HEK293 (cell line): ENCODE measurements around the gene VCAM1.

Experiments
- BCL11A ChIP-seq: fragments of 450-650 bp; formaldehyde crosslinking; IDR thresholded peaks from 2 replicates; pipeline ENCODE4 v1.5.1; 2016; ENCODE audit warnings: low read depth, missing biosample characterization, missing genetic modification characterization
- FEZF1 ChIP-seq: fragments of 450-650 bp; formaldehyde crosslinking; IDR thresholded peaks from 2 replicates; pipeline ENCODE4 v1.5.1; 2016; ENCODE audit warnings: missing biosample characterization, missing genetic modification characterization
- MEIS1 ChIP-seq: sonication (generic); formaldehyde crosslinking; IDR thresholded peaks from 2 replicates; pipeline ENCODE4 v1.8.1; 2022; ENCODE audit warnings: missing genetic modification reagents, mild to moderate bottlenecking, borderline replicate concordance
- ZNF133 ChIP-seq: fragments of 450-650 bp; formaldehyde crosslinking; IDR thresholded peaks from 2 replicates; pipeline ENCODE4 v1.5.1; 2016; ENCODE audit warnings: missing biosample characterization, missing genetic modification characterization
- ZNF302 ChIP-seq: fragments of 450-650 bp; formaldehyde crosslinking; IDR thresholded peaks from 2 replicates; pipeline ENCODE4 v1.5.1; 2016; ENCODE audit warnings: missing biosample characterization, missing genetic modification characterization, low read depth
- ZNF335 ChIP-seq: fragments of 450-650 bp; formaldehyde crosslinking; conservative IDR thresholded peaks from 2 replicates; pipeline ENCODE4 v1.5.1; 2016; ENCODE audit warnings: missing biosample characterization, missing genetic modification characterization
- ZNF610 ChIP-seq: fragments of 450-650 bp; formaldehyde crosslinking; IDR thresholded peaks from 2 replicates; pipeline ENCODE4 v1.5.1; 2016; ENCODE audit warnings: missing biosample characterization, missing genetic modification characterization, borderline replicate concordance
- TF ChIP-seq, protein P1 (sequence below): fragments of 450-650 bp; formaldehyde crosslinking; IDR thresholded peaks from 2 replicates; pipeline ENCODE4 v1.5.1; 2016; ENCODE audit warnings: missing biosample characterization, missing genetic modification characterization
- TF ChIP-seq, protein P2 (sequence below): fragments of 450-650 bp; formaldehyde crosslinking; IDR thresholded peaks from 2 replicates; pipeline ENCODE4 v1.5.1; 2016; ENCODE audit warnings: missing biosample characterization, missing genetic modification characterization
- TF ChIP-seq, protein P3 (sequence below): fragments of 450-650 bp; formaldehyde crosslinking; IDR thresholded peaks from 2 replicates; pipeline ENCODE4 v1.5.1; 2016; ENCODE audit warnings: missing biosample characterization, missing genetic modification characterization, low read depth
- TF ChIP-seq, protein P4 (sequence below): fragments of 450-650 bp; IDR thresholded peaks from 2 replicates; pipeline ENCODE4 v1.5.1; 2018; ENCODE audit warnings: missing biosample characterization, missing genetic modification characterization
- TF ChIP-seq, protein P5 (sequence below): fragments of 450-650 bp; formaldehyde crosslinking; IDR thresholded peaks from 2 replicates; pipeline ENCODE4 v1.5.1; 2016; ENCODE audit warnings: missing biosample characterization, missing genetic modification characterization
- TF ChIP-seq, protein P6 (sequence below): IDR thresholded peaks from 2 replicates; pipeline ENCODE4 v1.6.1; 2011; ENCODE audit warnings: mild to moderate bottlenecking, low read depth, low read length, borderline replicate concordance

GRCh38 chr1:100720751-100721150 is 1.2 kb downstream of the VCAM1 start:
- no peak for TF ChIP-seq FEZF1 (tag by site-specific recombination)
- TF ChIP-seq, protein P1, sequence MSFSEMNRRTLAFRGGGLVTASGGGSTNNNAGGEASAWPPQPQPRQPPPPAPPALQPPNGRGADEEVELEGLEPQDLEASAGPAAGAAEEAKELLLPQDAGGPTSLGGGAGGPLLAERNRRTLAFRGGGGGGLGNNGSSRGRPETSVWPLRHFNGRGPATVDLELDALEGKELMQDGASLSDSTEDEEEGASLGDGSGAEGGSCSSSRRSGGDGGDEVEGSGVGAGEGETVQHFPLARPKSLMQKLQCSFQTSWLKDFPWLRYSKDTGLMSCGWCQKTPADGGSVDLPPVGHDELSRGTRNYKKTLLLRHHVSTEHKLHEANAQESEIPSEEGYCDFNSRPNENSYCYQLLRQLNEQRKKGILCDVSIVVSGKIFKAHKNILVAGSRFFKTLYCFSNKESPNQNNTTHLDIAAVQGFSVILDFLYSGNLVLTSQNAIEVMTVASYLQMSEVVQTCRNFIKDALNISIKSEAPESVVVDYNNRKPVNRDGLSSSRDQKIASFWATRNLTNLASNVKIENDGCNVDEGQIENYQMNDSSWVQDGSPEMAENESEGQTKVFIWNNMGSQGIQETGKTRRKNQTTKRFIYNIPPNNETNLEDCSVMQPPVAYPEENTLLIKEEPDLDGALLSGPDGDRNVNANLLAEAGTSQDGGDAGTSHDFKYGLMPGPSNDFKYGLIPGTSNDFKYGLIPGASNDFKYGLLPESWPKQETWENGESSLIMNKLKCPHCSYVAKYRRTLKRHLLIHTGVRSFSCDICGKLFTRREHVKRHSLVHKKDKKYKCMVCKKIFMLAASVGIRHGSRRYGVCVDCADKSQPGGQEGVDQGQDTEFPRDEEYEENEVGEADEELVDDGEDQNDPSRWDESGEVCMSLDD: no peak
- TF ChIP-seq MEIS1 (CRISPR knock-in tag): no peak
- TF ChIP-seq BCL11A (tag by site-specific recombination): no peak
- TF ChIP-seq, protein P2, sequence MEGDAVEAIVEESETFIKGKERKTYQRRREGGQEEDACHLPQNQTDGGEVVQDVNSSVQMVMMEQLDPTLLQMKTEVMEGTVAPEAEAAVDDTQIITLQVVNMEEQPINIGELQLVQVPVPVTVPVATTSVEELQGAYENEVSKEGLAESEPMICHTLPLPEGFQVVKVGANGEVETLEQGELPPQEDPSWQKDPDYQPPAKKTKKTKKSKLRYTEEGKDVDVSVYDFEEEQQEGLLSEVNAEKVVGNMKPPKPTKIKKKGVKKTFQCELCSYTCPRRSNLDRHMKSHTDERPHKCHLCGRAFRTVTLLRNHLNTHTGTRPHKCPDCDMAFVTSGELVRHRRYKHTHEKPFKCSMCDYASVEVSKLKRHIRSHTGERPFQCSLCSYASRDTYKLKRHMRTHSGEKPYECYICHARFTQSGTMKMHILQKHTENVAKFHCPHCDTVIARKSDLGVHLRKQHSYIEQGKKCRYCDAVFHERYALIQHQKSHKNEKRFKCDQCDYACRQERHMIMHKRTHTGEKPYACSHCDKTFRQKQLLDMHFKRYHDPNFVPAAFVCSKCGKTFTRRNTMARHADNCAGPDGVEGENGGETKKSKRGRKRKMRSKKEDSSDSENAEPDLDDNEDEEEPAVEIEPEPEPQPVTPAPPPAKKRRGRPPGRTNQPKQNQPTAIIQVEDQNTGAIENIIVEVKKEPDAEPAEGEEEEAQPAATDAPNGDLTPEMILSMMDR: no peak
- TF ChIP-seq, protein P3, sequence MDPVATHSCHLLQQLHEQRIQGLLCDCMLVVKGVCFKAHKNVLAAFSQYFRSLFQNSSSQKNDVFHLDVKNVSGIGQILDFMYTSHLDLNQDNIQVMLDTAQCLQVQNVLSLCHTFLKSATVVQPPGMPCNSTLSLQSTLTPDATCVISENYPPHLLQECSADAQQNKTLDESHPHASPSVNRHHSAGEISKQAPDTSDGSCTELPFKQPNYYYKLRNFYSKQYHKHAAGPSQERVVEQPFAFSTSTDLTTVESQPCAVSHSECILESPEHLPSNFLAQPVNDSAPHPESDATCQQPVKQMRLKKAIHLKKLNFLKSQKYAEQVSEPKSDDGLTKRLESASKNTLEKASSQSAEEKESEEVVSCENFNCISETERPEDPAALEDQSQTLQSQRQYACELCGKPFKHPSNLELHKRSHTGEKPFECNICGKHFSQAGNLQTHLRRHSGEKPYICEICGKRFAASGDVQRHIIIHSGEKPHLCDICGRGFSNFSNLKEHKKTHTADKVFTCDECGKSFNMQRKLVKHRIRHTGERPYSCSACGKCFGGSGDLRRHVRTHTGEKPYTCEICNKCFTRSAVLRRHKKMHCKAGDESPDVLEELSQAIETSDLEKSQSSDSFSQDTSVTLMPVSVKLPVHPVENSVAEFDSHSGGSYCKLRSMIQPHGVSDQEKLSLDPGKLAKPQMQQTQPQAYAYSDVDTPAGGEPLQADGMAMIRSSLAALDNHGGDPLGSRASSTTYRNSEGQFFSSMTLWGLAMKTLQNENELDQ: no peak
- TF ChIP-seq, protein P4, sequence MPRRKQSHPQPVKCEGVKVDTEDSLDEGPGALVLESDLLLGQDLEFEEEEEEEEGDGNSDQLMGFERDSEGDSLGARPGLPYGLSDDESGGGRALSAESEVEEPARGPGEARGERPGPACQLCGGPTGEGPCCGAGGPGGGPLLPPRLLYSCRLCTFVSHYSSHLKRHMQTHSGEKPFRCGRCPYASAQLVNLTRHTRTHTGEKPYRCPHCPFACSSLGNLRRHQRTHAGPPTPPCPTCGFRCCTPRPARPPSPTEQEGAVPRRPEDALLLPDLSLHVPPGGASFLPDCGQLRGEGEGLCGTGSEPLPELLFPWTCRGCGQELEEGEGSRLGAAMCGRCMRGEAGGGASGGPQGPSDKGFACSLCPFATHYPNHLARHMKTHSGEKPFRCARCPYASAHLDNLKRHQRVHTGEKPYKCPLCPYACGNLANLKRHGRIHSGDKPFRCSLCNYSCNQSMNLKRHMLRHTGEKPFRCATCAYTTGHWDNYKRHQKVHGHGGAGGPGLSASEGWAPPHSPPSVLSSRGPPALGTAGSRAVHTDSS (tag by site-specific recombination): no peak
- TF ChIP-seq, protein P5, sequence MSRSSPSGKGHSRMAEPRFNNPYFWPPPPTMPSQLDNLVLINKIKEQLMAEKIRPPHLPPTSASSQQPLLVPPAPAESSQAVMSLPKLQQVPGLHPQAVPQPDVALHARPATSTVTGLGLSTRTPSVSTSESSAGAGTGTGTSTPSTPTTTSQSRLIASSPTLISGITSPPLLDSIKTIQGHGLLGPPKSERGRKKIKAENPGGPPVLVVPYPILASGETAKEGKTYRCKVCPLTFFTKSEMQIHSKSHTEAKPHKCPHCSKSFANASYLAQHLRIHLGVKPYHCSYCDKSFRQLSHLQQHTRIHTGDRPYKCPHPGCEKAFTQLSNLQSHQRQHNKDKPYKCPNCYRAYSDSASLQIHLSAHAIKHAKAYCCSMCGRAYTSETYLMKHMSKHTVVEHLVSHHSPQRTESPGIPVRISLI (tag by site-specific recombination): no peak
- no peak for TF ChIP-seq ZNF302 (tag by site-specific recombination)
- TF ChIP-seq, protein P6, sequence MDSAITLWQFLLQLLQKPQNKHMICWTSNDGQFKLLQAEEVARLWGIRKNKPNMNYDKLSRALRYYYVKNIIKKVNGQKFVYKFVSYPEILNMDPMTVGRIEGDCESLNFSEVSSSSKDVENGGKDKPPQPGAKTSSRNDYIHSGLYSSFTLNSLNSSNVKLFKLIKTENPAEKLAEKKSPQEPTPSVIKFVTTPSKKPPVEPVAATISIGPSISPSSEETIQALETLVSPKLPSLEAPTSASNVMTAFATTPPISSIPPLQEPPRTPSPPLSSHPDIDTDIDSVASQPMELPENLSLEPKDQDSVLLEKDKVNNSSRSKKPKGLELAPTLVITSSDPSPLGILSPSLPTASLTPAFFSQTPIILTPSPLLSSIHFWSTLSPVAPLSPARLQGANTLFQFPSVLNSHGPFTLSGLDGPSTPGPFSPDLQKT: no peak
- no peak for TF ChIP-seq ZNF610 (tag by site-specific recombination)
- no peak for TF ChIP-seq ZNF133 (tag by site-specific recombination)
- TF ChIP-seq ZNF335 (tag by site-specific recombination): no peak
